ENCODE data around the gene NRP1.

DNA sequence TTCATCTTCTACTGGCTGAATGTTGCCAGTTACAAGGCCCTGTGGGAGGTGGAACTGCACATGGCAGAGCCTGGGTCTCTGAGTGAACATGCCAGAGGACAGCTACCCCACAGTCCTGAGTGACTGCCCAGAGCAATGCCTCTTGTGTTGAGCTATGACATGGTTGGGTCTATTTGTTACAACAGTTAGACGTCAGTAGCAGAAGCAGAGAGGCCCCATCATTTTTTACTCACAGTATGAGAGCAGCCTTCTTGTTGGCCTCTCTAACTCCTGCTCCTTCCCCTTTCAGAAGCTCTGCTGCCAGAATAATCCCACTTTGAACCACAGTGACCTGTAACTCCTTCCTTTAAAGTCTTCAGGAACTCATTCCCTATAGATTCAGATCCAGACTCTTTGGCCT lies 30.8 kb upstream of the NRP1 start:
- TF ChIP-seq POLR2A (IDR thresholded peaks at IDR 0.05): no peak
- TF ChIP-seq, protein P1, sequence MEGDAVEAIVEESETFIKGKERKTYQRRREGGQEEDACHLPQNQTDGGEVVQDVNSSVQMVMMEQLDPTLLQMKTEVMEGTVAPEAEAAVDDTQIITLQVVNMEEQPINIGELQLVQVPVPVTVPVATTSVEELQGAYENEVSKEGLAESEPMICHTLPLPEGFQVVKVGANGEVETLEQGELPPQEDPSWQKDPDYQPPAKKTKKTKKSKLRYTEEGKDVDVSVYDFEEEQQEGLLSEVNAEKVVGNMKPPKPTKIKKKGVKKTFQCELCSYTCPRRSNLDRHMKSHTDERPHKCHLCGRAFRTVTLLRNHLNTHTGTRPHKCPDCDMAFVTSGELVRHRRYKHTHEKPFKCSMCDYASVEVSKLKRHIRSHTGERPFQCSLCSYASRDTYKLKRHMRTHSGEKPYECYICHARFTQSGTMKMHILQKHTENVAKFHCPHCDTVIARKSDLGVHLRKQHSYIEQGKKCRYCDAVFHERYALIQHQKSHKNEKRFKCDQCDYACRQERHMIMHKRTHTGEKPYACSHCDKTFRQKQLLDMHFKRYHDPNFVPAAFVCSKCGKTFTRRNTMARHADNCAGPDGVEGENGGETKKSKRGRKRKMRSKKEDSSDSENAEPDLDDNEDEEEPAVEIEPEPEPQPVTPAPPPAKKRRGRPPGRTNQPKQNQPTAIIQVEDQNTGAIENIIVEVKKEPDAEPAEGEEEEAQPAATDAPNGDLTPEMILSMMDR (IDR thresholded peaks at IDR 0.05): no peak

All from lower leg skin (tissue), 3 donors.